GM21786 (cell line): ENCODE data around the gene ST14.
"Not testable (repeated sequence)": the region's sequence is repeated elsewhere in the genome, so short reads cannot be mapped to it uniquely, and the experiment has no call there.

Experiments used
- ATAC-seq: cut with Tn5 transposase; IDR thresholded peaks from one replicate; pipeline ENCODE4 v1.9.1; 2021; ENCODE audit not compliant: unreplicated experiment

The ST14 gene

DNA sequence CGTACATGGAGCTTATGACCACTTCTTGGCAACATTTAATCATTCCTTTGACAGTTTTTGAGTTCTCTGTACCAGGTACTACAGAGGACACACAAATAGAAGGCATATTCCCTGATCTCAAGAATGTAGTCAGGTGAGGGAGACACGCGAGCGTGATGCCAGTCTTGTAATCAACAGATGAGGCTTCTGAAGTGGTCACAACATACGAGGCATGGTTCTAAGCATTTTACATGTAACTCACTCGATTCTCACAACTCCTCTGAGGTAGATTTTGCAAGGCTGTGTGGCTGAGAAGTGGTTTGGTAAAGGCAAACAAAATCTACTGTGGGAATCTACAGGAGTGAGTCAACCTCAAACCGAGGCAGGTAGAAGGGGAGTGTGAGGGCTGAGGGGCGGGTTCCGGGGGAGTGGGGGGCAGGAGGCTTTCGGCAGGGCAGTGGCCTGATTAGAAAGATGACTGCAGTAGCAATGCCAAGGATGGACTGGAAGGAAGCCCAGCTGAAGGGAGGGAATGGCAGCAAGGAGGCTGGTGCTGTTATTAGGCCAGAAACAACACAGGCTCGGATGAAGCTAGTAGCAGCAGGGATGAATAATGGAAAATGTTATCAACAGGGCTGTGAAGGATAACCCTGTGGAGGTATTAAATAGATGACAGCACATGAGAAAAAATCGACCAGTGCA lies 63.8 kb downstream of the ST14 start:
- ATAC-seq: no peak

DNA sequence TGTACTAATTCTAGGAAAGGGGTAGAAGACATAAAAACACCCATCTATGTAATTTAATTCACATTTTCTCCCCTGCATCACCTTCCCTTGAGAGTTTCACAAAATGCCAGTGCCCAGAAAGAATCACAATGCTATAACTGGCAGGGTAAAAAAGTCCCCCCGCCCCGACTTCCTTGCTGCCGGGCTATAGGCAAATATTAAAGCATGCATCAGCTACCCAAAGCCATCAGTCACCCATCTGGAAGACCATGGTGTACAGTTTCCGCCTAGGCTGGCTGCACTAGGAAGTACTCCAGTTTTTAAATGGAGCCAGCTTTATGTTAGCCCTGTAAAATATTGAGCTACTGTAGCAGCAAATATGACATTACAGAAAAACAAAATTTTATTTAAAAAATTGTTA lies 67.8 kb downstream of the ST14 start:
- no peak for ATAC-seq

DNA sequence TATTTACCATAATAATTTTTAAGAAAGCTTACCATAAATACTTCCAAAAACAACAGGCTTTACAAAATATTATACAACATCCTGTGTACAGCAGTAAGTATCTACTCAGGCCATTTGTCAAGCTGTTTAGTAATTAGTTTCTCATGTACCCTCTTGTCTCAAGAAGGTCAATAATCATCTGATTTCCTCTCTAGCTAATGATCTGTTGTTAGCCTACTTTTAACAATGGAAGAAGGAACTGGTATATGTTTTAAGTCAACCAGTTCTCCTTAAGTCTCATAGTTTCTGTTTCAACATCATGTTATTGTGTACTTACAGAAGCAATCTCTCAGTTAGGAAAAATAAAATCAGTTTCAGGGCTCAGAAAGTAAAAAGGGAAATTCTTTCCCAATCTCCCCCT lies 73.9 kb downstream of the ST14 start:
- not testable (repeated sequence) for ATAC-seq

GRCh38 chr11:130233888-130234287 lies 74.3 kb downstream of the ST14 start:
- ATAC-seq: not testable (repeated sequence)

- no peak for ATAC-seq
Measured at GRCh38 chr11:130234315-130234714, 74.7 kb downstream of the ST14 start.

DNA sequence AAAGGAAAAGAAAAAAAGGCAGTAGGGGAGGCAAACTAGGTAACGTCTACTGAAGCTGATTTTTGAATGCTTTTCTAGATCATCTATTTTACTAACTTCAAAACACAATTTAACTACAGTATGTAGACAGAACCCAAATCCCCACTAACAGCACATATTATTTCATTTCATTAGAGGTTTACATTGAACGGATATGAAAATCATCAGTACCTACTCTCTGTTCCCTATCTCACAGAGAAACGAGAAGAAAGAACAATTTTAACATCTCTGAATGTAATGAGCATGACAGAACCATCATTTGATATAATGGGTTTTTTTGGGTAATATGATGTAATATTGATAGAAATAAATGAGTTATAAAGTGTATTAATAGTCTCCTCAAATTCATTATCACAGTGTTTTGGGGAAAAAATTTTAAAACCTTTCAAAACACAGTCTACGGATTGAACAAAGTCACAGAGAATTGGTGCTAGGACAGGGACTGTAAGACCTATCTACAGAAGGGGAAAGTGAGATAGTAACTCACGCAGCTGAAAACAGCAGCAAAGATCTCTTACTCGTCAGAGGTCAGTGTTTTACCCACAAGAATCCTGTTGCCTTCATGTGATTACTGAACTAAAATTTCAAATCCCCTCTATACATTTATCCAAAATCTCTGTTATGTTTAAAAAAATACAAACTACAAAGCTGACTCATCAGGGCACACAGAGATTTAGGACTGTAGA lies 77.9 kb downstream of the ST14 start:
- ATAC-seq: no peak

- ATAC-seq: no peak
Measured at GRCh38 chr11:130241713-130242112, 82.1 kb downstream of the ST14 start.

- ATAC-seq: peak; percentile 93
Measured at GRCh38 chr11:130243816-130244215, 84.2 kb downstream of the ST14 start.

- no peak for ATAC-seq
Measured at GRCh38 chr11:130244848-130245247, 85.3 kb downstream of the ST14 start.

GRCh38 chr11:130245375-130245774 lies 85.8 kb downstream of the ST14 start:
- not testable (repeated sequence) for ATAC-seq

DNA sequence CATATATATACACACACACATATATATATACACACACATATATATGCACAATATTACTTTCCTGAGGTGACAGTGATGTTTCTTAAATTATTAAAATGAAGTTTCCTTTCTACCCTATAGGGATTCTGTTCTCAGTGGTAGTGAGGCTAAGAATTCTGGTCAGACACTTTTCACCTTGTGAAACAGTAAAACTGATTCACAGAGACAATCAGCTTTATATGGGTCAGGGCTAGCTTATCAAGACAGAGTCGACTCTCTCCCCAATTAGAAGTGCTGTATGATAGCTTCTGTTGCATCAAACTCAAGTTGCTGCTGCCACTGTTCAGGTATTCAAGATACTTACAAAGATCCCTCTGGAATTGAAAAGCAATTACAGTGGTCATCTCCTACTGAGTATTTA lies 86.7 kb downstream of the ST14 start:
- ATAC-seq: no peak

DNA sequence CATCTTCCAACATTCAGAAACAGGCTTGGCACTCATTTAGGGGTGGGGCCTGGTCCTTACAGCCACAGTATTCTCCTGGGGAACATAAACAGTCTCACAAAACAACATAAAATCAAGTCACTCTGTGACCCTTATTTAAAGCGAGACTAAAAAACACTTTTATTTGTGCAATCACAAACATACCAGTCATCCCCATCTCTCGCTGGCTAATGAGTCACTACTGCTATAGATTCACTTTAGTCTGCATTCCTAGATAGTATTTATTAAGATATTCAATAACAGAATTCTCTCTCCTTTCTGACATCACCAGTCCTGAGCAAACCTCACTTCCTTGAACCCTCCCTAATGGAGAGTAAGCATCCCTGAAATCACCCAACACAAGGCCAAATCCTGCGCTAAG lies 87.2 kb downstream of the ST14 start:
- ATAC-seq: no peak

DNA sequence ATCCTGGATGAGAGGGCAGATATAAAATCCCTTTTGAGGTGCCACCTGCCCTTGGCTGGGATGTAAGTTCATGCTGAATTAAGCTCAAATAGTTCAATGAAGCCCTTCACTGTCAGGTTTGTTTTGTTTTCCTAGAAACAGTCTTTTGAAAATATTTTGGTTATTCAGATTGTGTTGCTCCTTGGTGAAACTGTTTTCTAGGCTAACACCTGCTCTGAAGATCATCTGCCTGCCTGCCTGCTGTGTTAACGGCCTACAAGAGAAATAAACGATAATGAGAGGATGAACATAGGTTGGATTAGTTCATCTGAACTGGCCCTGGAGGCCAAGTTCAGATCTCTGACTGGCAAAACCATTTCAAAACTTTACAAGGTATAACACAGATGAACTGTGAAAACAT lies 87.7 kb downstream of the ST14 start:
- ATAC-seq: no peak

DNA sequence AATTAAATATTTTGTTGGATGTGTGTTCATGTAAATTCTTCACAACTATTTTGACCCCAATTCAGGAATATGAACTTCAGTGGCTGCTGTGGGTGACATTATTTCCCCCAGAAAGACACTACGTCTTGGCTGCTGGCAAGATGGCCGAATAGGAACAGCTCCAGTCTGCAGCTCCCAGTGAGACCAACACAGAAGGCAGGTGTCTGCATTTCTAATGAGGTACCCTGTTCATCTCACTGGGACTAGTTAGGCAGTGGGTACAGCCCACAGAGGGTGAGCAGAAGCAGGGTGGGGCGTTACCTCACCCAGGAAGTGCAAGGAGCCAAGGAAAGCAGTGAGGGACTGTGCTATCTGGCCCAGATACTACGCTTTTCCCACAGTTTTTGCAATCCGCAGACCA lies 89.8 kb downstream of the ST14 start:
- ATAC-seq: no peak

DNA sequence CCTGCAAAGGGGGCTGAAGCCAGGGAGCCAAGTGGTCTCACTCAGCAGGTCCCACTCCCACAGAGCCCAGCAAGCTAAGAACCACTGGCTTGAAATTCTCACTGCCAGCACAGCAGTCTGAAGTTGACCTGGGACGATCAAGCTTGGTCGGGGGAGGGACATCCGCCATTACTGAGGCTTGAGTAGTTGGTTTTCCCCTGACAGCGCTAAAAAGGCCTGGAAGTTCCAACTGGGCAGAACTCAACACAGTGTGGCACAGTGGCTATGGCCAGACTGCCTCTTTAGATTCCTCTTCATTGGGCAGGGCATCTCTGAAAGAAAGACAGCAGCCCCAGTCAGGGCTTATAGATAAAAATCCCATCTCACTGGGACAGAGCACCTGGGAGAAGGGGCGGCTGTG lies 90.3 kb downstream of the ST14 start:
- ATAC-seq: not testable (repeated sequence)

- not testable (repeated sequence) for ATAC-seq
Measured at GRCh38 chr11:130251763-130252162, 92.2 kb downstream of the ST14 start.
